Lower leg skin (tissue), 4 donors: ENCODE results near the gene PSMA1. TPM values are rescaled to one million over a fixed set of nuclear protein-coding genes. Genes with fewer than 3 reads are reported as not detected.

Experiments used
- DNase-seq, 2 donors: peaks; one replicate each; pipeline ENCODE4 v3.0.0-alpha.2; 2019; ENCODE audit warnings: low spot score in 2 of 2
- H3K4me3 ChIP-seq: fragments of 200-600 bp; sonication (generic); 2 replicates; pipeline ENCODE4 v1.5.1; 2017; ENCODE audit warnings: mild to moderate bottlenecking, low read depth; ENCODE audit not compliant: poor library complexity, severe bottlenecking
- CTCF ChIP-seq, 3 donors: fragments of 450-650 bp; IDR thresholded peaks; one replicate each; pipeline ENCODE4 v1.5.1; 2016; ENCODE audit warnings: antibody characterized with exemption in 3 of 3, mild to moderate bottlenecking in 3 of 3, moderate library complexity in 2 of 3
- POLR2A ChIP-seq, 2 donors: fragments of 450-650 bp; IDR thresholded peaks; one replicate each; pipeline ENCODE4 v1.6.1; 2016 to 2017; ENCODE audit warnings: antibody characterized with exemption in 2 of 2, mild to moderate bottlenecking in 1 of 2, moderate library complexity in 1 of 2
- WGBS, 2 donors: methylation state at CpG; one replicate each; pipeline ENCODE4 v1.1.5; 2018; 5-methylcytosine and 5-hydroxymethylcytosine counted together
- intact Hi-C: fragments of 100-400 bp; cut with DNase I; formaldehyde crosslinking; loops from one replicate; pipeline ENCODE4 v1.15.0; 2023; ENCODE audit warnings: low total_unique reads
- total RNA-seq, 4 donors: library from RNA; depleted of rRNA; stranded (reverse); fragments of >200 nt; gene quantifications; one replicate each; pipeline ENCODE4 v1.1.0, GENCODE V29; 2016

PSMA1 gene
- total RNA-seq, 4 donors from 2014 or later = 73.7 to 103 (median 86.0) TPM

- DNase-seq = no peak
- H3K4me3 ChIP-seq = no peak overlapping the region
- 53 to 59% methylated on average over 3 of the region's 3 CpGs for WGBS, 2 donors
- intact Hi-C loops = no loop called here
- no peak for TF ChIP-seq CTCF (IDR thresholded peaks at IDR 0.05)
- no peak for TF ChIP-seq POLR2A (IDR thresholded peaks at IDR 0.05)
Measured at GRCh38 chr11:14544611-14545010, 24.4 kb upstream of the PSMA1 start.

GRCh38 chr11:14543260-14543659, 23.1 kb upstream of the PSMA1 start:
- DNase-seq = no peak
- H3K4me3 ChIP-seq = no peak overlapping the region
- no peak for TF ChIP-seq POLR2A (IDR thresholded peaks at IDR 0.05)
- no peak for TF ChIP-seq CTCF (IDR thresholded peaks at IDR 0.05)
- intact Hi-C loops = no loop called here
- WGBS, 2 donors = 65 to 74% methylated on average over 1 of the region's 1 CpG

- intact Hi-C loops = no loop called here
- DNase-seq = no peak
- no peak for TF ChIP-seq CTCF (IDR thresholded peaks at IDR 0.05)
- TF ChIP-seq POLR2A (IDR thresholded peaks at IDR 0.05) = no peak
- H3K4me3 ChIP-seq = no peak overlapping the region
Measured at GRCh38 chr11:14542324-14542723, 22.1 kb upstream of the PSMA1 start.

- intact Hi-C loops = no loop called here
- no peak overlapping the region for H3K4me3 ChIP-seq
- DNase-seq = no peak
- WGBS, 2 donors = 65 to 66% methylated on average over 6 of the region's 6 CpGs
- no peak for TF ChIP-seq POLR2A (IDR thresholded peaks at IDR 0.05)
- TF ChIP-seq CTCF (IDR thresholded peaks at IDR 0.05) = no peak
Measured at GRCh38 chr11:14541192-14541947, 21.2 kb upstream of the PSMA1 start.

- no peak for DNase-seq
- WGBS, 2 donors = 73 to 82% methylated on average over 4 of the region's 4 CpGs
- intact Hi-C loops = no loop called here
- TF ChIP-seq CTCF (IDR thresholded peaks at IDR 0.05) (no peak), POLR2A (IDR thresholded peaks at IDR 0.05) (no peak)
- H3K4me3 ChIP-seq = no peak overlapping the region
Measured at GRCh38 chr11:14539982-14540421, 19.8 kb upstream of the PSMA1 start.
